Liver (tissue), 3 donors: ENCODE results near the gene SIM2.

Experiments used
- JUND ChIP-seq, 2 donors: IDR thresholded peaks; 2 replicates each; pipeline ENCODE4 v1.6.1; 2016; ENCODE audit warnings: antibody characterized with exemption in 2 of 2
- RAD21 ChIP-seq, 2 donors: IDR thresholded peaks; 2 replicates each; pipeline ENCODE4 v1.6.1; 2016; ENCODE audit warnings: antibody characterized with exemption in 2 of 2, mild to moderate bottlenecking in 2 of 2
- RXRA ChIP-seq, 2 donors: IDR thresholded peaks; 2 replicates each; pipeline ENCODE4 v1.6.1; 2017 to 2018; ENCODE audit warnings: antibody characterized with exemption in 2 of 2, mild to moderate bottlenecking in 1 of 2
- TAF1 ChIP-seq: conservative IDR thresholded peaks from 2 replicates; pipeline ENCODE4 v1.6.1; 2016; ENCODE audit warnings: antibody characterized with exemption, mild to moderate bottlenecking
- YY1 ChIP-seq: IDR thresholded peaks from 2 replicates; pipeline ENCODE4 v1.6.1; 2016; ENCODE audit warnings: antibody characterized with exemption, mild to moderate bottlenecking
- TF ChIP-seq, protein P1 (sequence below): fragments of 150-350 bp; IDR thresholded peaks from 2 replicates; pipeline ENCODE4 v1.5.1; 2017; ENCODE audit warnings: improper control_type of control experiment, low read depth, low read length; ENCODE audit not compliant: missing input control
- TF ChIP-seq, protein P2 (sequence below): IDR thresholded peaks from 2 replicates; pipeline ENCODE4 v1.6.1; 2016; ENCODE audit warnings: antibody characterized with exemption, mild to moderate bottlenecking
- TF ChIP-seq, protein P3 (sequence below): IDR thresholded peaks from 2 replicates; pipeline ENCODE4 v1.6.1; 2016; ENCODE audit warnings: antibody characterized with exemption
- TF ChIP-seq, protein P4 (sequence below): IDR thresholded peaks from 2 replicates; pipeline ENCODE4 v1.6.1; 2016; ENCODE audit warnings: antibody characterized with exemption
- donor health status: healthy.
- donor health status: healthy.

- TF ChIP-seq, protein P1, sequence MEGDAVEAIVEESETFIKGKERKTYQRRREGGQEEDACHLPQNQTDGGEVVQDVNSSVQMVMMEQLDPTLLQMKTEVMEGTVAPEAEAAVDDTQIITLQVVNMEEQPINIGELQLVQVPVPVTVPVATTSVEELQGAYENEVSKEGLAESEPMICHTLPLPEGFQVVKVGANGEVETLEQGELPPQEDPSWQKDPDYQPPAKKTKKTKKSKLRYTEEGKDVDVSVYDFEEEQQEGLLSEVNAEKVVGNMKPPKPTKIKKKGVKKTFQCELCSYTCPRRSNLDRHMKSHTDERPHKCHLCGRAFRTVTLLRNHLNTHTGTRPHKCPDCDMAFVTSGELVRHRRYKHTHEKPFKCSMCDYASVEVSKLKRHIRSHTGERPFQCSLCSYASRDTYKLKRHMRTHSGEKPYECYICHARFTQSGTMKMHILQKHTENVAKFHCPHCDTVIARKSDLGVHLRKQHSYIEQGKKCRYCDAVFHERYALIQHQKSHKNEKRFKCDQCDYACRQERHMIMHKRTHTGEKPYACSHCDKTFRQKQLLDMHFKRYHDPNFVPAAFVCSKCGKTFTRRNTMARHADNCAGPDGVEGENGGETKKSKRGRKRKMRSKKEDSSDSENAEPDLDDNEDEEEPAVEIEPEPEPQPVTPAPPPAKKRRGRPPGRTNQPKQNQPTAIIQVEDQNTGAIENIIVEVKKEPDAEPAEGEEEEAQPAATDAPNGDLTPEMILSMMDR, result no peak
- TF ChIP-seq RAD21 (IDR thresholded peaks at IDR 0.05), result no peak
- no peak for TF ChIP-seq TAF1
- no peak for TF ChIP-seq YY1
- TF ChIP-seq, protein P2, sequence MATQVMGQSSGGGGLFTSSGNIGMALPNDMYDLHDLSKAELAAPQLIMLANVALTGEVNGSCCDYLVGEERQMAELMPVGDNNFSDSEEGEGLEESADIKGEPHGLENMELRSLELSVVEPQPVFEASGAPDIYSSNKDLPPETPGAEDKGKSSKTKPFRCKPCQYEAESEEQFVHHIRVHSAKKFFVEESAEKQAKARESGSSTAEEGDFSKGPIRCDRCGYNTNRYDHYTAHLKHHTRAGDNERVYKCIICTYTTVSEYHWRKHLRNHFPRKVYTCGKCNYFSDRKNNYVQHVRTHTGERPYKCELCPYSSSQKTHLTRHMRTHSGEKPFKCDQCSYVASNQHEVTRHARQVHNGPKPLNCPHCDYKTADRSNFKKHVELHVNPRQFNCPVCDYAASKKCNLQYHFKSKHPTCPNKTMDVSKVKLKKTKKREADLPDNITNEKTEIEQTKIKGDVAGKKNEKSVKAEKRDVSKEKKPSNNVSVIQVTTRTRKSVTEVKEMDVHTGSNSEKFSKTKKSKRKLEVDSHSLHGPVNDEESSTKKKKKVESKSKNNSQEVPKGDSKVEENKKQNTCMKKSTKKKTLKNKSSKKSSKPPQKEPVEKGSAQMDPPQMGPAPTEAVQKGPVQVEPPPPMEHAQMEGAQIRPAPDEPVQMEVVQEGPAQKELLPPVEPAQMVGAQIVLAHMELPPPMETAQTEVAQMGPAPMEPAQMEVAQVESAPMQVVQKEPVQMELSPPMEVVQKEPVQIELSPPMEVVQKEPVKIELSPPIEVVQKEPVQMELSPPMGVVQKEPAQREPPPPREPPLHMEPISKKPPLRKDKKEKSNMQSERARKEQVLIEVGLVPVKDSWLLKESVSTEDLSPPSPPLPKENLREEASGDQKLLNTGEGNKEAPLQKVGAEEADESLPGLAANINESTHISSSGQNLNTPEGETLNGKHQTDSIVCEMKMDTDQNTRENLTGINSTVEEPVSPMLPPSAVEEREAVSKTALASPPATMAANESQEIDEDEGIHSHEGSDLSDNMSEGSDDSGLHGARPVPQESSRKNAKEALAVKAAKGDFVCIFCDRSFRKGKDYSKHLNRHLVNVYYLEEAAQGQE, result no peak
- no peak for TF ChIP-seq JUND (IDR thresholded peaks at IDR 0.05)
- TF ChIP-seq RXRA (IDR thresholded peaks at IDR 0.05), result no peak
- TF ChIP-seq, protein P3, sequence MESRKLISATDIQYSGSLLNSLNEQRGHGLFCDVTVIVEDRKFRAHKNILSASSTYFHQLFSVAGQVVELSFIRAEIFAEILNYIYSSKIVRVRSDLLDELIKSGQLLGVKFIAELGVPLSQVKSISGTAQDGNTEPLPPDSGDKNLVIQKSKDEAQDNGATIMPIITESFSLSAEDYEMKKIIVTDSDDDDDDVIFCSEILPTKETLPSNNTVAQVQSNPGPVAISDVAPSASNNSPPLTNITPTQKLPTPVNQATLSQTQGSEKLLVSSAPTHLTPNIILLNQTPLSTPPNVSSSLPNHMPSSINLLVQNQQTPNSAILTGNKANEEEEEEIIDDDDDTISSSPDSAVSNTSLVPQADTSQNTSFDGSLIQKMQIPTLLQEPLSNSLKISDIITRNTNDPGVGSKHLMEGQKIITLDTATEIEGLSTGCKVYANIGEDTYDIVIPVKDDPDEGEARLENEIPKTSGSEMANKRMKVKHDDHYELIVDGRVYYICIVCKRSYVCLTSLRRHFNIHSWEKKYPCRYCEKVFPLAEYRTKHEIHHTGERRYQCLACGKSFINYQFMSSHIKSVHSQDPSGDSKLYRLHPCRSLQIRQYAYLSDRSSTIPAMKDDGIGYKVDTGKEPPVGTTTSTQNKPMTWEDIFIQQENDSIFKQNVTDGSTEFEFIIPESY, result no peak
- TF ChIP-seq, protein P4, sequence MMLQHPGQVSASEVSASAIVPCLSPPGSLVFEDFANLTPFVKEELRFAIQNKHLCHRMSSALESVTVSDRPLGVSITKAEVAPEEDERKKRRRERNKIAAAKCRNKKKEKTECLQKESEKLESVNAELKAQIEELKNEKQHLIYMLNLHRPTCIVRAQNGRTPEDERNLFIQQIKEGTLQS, result no peak
Measured at GRCh38 chr21:36765229-36765628, 66.3 kb downstream of the SIM2 start.
